Lung microvascular endothelial cell (primary cell): Measurements from ENCODE around the gene RTN4. TPM values are rescaled to one million over a fixed set of nuclear protein-coding genes. Genes with fewer than 3 reads are reported as not detected.
"Not testable (repeated sequence)": the region's sequence is repeated elsewhere in the genome, so short reads cannot be mapped to it uniquely, and the experiment has no call there.

Experiments
- DNase-seq, 2 donors: peaks; one replicate each; pipeline versions ENCODE4 v3.0.0 to v3.0.0-alpha.2; 2010; ENCODE audit warnings: low read depth in 2 of 2
- total RNA-seq: library from RNA; depleted of rRNA; stranded (reverse); fragments of >200 nt; gene quantifications from 2 replicates; pipeline ENCODE4 v1.2.1, GENCODE V29; 2014

RTN4 gene
- total RNA-seq, 1 donor from 2014 or later, result 84.5 TPM

DNA sequence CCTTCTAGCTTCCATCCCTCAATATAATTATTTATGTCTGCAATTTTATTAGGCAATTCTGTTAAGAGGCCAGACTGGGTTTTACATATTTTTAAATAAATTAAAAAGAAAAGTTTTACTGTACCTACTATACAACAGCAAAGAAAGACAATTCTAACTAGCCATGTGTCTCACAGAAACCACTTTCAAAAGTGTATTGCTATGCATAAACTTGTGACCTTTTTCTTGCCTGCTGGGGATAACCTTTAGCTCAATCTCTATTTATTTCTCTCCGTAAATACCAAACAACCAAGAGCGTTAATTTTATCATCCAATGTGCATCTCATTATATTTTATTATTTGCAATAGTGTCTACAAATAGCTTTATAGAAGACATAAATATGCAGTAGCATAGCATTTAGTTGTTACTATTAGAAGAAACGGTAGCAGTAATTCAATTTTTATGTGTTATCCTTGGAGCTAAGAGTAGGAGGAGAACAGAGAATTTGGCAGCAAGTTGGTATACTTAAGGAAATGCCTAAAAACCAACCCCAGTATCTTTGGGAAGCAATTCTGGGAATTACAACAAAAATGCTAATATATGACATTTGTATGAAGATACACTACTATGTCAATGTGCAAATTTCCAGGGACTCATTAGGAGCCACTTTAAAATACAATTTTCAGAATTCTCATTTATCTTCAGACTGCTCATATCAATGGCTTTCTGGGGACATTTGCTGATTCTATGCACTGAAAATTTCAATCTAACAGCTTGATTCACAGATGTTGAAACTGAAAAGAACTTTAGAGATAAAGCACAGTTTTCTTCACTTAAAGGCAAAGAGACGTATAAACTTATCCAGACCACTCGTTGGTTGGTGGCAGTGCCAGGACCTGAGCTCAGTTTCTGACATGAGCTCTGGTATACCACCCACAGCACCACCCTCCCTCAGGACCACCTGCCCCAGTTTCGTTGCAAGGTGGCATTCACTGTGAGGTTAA lies 23.0 kb upstream of the RTN4 start:
- DNase-seq, result no peak

DNA sequence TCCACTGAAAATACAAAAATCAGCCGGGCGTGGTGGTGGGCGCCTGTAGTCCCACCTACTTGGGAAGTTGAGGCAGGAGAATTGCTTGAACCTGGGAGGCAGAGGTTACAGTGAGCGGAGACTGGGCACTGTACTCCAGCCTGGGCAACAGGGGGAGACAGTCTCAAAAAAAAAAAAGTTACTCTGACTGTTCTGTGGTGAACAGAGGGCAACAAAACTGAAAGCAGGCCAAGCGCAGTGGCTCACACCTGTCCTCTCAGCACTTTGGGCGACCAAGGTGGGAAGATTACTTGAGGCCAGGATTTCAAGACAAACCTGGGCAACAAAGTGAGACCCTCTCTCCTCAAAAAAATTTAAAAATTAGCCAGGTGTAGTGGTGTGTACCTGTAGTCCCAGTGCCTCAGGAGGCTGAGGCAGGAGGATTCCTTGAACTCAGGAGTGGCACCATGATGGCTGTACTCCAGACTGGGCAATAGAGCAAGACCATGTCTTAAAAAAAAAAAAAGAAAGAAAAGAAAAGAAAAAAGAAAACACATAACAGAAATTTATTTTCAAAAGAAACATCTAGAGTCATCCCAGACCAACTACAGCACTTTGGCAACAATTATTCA lies 13.6 kb upstream of the RTN4 start:
- DNase-seq, result peak in 1 of 2 donors; percentile 16

DNA sequence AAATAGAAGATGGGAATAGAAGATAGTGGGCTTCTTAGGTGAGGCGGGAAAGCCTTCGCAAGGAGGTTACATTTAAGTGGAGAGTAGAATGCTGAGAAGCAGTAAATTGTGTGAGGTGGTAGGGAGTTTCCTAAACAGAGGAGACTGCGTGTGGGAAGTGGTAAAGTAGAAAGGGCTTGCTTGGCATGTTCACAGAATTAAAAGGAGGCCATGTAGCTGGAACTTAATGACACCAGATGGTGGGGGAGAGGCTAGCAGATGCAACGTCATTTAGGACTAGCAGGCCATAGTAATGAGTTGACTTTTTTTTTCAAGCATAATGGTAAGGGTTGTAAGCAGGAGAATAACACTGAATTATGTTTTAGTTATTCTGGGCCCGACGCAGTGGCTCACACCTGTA lies 13.0 kb upstream of the RTN4 start:
- DNase-seq, result no peak

DNA sequence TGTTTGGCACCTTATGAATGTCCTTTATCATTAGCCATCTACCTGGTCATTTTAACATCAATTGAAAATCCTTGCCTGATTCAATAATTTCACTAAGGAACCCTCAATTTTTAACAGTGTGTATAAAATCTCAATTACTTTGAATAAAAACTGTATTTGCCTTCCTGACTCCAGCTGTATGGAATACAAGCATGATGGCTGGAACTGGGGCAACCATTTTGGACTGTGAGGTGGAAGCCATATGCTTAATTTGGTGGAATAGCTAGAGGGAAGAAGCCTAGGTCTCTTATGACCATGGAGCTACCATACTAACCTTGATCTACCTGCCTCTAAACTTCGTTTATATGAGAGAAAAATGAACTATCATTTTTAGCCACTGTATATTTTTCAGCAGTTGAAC lies 12.5 kb upstream of the RTN4 start:
- no peak for DNase-seq

DNA sequence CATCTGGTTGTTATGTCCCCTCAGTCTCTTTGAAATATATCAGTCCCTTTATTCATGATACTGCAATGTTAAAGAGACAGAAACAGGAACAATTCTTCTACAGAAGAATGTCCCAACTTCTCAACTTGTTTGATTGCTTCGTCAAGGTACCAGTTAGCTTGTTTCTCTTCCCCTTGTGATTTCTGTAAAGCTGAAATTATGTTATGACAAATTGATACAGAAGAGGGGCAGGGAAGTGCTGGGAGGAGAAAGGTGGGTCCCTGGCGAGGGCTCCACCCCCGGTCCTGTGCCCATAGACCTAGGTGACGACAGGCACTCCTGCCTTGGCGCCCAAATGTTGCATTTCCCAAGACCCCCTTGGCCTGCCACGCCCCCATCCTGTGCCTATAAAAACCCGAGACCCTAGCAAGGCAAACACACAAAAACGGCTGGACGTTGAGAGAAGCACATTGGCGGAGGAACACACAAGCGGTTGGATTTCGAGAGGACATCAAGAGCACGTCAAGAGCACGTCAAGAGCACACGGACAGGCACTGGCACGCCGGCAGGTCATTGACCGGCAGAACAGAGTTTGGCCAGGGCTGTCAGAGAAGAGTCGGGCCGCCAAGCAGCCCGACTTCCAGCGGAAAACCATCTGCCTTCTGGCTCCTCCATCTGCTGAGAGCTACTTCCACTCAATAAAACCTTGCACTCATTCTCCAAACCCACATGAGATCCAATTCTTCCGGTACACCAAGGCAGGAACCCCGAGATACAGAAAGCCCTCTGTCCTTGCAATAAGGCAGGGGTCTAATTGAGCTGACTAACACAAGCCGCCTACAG lies 11.5 kb upstream of the RTN4 start:
- DNase-seq, result no peak

DNA sequence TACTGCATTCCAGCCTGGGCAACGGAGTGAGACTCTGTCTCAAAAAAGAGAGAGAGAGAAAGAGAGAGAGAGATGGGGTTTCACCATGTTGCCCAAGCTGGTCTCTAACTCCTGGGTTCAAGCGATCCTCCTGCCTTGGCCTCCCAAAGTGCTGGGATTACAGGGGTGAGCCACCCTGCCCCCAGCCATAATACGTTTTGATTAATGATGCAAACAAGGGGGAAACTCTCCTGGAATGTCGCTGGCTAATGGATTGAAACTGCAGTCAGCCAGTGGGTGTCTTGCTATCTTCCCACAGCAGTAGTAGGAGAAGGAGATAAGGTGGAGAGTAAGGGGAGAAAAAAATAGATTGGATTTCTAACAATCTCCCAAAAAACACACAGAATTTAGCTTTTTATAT lies 9.5 kb upstream of the RTN4 start:
- DNase-seq, result no peak

DNA sequence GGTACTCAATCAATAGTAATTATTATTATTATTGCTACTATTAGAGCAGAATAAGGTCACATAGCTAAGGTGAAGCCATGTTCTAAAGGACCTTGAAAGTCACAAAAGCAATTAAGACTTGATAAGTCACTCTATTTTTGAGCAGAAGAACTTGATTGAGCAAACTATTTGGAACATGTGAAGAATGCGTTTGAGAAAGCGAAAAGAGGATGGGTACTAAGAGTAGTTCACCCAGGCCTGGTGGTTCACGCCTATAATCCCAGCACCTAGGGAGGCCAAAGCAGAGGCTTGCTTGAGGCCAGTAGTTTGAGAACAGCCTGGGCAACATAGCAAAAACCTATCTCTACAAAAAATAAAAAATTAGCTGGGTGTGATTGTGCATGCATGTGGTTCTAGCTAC lies 7.2 kb upstream of the RTN4 start:
- DNase-seq, result no peak

DNA sequence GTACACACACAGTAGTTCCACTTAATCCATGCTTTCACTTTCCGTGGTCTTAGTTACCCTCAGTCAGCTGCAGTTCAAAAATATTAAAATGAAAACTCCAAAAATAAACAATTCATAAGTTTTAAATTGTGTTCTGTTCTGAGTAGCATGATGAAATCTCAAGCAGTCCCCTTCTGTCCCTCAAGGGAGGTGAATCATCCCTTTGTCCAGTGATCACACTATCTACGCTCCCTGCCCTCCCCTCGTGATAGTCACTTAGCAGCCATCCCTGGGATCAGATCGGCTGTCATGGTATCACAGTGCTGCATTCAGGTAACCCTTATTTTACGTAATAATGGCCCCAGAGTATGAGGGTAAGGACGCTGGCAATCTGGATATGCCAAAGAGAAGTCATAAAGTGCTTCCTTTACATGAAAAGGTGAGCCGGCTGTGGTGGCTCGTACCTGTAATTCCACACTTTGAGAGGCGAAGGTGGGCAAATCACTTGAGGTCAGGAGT lies 5.8 kb upstream of the RTN4 start:
- no peak for DNase-seq

DNA sequence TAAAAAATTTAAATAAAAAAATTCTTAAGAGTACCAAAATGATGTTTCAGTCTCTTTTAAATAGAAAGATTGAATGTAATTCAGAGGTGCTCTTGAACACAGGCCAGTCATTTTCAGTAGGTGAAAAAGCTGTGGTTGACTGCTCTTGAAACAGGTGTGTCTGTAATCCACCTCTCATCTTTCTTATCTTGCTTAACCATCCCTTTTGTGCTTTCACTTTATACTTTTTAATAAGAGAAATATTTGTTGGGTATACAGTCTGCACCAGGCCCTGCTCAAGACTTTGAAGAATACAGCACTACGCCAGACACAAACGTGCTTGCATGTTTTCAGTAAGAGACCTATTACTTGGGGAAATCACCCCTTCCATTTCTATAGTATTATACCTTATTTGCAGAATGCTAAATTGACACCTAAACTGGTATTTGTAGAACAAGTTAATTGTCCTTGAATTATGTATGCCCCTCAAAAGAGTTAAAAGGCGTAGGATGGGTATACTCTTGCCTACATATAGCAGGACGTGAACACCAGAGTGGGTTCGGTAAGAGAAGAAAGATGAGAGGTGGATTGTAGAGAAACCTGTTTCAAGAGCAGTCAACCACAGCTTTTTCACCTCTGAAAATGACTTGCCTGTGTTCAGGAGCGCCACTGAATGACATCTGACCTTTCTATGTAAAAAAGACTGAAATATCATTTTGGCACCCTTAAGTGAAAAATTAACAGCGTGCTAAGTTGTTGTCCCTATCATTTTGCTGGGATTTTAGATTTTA lies 4.0 kb upstream of the RTN4 start:
- no peak for DNase-seq

DNA sequence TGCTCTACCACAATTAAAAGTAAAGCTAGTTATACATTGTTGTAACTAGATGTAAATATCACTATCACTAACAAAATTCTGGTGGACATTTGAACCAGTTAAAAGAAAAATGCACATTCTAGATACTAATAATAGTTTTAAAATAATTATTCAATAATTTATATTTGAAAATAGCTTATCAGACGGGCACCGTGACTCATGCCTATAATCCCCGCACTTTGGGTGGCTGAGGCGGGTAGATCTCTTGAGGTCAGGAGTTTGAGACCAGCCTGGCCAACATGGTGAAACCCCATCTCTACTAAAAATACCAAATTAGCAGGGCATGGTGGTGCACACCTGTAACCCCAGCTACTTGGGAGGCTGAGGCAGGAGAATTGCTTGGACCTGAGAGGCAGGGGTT lies 3.0 kb upstream of the RTN4 start:
- not testable (repeated sequence) for DNase-seq

DNA sequence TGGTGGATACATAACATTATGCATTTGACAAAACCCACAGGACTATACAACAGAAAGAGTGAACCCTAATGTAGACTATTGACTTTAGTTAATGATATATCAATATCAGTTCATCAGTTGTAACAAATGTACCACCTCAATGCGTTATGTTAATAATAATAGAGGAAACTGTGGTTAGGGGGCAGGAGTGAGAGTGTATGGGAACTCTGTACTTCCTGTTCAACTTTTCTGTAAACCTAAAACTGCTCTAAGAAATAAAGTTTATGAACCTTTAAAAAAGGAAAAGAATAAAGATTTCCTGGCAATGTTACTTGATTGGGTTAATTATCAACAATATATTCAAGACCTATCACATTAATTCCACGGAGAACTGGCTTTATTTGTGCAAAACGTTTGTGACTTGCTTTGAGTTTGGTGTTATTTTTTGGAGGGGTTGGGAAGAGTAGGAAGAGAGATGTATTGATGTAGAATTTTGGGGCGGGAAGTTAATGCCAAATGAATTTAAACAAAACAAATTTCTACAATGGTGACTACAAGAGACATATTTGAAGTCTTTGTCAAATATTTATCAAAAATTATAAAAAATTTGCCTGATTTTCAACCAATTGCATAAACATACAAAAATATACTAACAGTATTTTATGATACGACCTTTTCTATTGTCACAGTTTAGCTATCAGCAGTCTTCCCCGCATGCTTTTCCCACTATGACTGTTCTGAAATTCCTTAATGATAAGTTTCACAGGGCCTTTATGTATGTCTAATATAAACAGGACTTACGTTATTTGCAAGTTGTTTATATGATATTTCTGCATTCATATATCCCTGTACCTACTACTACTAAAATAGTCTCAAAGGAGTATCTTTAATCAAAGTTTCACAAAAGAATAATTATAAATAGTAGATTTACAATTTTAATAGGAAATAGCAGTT lies 2.1 kb upstream of the RTN4 start:
- DNase-seq, result peak in 1 of 2 donors; percentile 49

DNA sequence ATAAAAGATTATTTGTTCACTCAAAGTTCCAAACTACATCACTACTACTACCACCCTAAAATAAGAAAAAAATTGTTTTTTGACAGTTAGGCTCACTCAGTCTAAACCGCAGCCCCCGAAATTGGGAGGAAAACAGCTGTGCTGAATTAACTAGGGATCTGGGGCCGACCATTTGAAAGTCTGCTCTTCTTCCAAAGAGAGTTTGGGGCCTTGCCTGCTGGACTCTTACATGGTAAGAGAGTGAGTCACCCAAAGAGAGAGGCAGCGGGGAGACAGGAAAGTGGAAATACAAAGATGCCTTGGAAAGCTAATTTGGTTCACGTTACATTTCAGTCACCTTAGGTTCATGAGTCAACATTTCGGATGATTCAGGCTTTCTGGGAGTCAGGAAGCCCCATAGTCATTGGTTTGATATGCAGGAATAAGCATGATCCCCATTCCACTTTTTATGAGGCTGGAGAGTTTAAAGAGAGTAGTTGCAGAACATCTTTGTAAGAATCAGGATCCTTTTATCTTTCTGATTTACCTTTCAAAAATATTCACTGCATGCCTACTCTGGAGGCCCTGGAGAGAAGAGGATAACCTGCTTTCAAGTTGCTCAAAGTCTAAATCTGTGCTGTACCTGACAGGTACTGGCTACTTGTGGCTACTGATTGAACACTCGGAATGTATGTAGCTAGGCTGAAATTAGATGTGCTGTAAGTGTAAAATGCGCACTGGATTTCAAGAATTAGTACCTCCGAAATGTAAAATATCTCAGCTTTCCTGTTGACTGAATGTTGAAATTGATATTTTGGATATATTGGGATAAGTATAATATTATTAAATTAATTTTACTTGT lies 995 bp upstream of the RTN4 start:
- DNase-seq, result peak; percentile 67 to 99

DNA sequence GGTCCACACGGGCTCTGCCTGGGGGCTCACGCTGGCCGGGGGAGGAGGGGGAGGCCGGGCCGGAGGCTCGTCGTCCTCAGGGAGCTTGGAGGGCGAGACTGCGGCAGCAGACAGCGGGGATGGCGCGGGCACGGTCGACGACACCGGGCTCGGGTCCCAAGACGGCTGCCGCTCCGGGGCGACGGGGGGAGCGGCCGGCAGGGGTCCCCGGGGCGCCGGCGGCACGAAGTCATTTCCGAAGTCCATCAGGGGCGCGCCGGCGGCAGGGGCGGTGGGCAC lies 491 bp downstream of the RTN4 start:
- DNase-seq, result peak in 1 of 2 donors; percentile 37

DNA sequence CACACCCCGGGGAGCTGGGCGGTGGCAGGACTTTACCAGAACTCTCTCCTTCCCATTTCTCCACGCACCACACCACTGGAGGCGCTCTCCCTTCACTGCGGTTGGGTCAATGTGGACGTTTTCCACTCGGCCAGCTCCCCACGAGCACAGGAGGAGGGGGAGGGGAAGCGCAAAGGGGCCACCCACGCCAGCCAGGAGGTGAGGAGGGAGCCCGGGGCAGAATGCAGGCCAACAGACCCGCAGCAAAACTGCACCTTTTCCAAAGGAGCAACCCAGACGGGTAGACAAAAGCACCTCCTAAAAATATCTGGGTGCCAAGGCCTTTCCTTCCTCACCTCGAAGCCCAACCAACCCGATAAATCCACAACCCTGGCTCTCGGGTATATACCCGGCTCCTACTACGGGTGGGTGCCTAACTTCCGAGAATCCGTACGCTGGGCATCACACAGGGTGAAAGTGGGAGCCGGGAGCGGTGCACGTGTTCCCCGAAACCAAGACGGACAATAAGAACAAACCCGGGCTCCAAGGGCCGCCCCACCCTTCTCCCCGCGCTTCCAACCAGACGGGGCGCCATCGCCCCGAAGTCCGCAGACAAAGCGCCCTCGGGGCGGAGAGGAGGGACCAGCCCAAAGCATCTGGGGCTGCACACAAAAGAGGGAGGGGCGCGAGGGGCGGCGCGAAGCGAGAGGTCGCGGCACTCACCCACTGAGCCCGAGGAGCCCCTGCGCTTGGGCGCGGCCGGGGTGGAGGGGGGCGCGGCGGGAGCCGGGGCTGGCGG lies 1.0 kb downstream of the RTN4 start:
- DNase-seq, result peak; percentile 80 to 87

DNA sequence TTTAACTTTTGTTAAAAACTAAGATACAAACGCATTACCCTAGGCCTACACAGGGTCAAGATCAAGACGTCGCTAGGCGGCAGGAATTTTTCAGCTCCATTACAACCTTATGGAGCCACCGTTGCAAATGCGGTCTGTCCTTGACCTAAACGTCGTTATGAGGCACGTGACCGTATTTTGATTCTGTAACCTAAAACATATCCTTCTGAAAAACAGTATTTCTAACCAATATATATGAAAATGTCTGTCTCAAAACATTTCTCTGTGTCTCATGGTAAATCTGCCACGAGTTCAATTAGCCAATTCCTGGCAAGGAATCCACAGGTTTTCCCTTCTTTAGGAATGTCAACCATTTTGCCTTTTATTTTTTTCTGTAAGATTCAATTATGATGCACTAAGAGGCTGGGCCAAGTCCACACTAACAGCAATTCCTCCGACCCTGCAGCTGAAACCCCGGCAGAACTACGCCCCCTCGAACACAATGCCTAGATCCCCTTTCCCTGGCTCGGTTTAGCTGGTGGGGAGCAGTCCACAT lies 1.7 kb downstream of the RTN4 start:
- peak; percentile 51 to 57 for DNase-seq

DNA sequence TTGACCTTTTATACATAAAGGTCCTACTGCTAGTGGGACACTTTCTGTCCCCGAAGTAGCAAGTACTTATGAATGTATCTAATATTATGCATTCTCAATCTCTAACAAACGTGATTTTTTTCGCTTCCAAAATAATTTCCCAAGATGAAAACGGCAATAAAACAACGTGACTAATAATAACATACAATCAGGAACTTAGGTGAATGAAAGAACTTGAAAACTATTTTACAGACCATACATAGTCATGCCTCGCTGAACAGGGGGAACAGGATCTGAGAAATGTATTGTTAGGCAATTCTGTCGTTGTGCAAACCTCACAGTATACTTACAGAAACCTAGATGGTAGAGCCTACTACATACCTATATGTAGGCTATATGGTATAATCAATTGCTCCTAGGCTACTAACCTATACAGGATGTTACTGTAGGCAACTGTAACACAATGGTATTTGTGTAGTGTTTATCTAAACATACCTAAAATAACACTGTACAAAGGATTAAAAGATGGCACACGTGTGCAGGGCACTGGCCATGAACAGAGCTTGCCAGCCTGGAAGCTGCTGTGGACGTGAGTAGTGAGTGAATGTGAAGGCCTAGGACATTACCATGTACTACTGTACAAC lies 2.5 kb downstream of the RTN4 start:
- peak; percentile 52 to 60 for DNase-seq

DNA sequence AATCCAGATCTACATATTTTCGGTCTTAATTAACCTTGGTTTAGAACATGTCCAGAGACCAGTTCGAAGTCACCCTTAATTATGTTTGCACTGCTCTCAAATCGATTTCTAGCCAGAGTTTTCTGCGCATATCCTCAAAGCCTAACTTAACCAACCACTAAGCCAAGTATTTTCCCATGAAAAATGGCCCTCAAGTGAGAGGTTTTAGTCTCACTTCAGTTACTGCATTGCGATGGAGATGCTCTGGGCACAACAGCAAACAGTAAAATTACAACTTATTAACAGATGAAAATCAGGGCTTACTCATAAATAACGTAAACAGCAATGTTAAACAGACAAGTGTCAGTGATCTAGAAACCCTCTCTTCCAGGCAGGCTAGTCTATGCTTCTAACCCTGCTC lies 4.5 kb downstream of the RTN4 start:
- no peak for DNase-seq

DNA sequence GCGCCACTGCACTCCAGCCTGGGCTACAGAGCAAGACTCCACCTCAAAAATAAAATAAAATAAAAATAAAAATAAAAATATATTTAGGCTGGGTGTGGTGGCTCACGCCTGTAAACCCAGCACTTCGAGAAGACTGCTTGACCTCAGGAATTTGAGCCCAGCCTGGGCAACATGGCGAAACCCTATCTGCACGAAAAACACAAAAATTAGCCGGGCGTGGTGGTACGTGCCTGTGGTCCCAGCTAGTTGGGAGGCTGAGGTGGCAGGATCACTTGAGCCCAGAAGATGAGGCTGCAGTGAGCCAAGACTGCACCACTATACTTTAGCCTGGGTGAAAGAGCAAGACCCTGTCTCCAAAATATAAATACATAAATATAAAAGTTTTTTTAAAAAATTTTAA lies 6.4 kb downstream of the RTN4 start:
- no peak for DNase-seq
